GM18858 (cell line): ENCODE results near the gene EED.
"Not testable (repeated sequence)": the region's sequence is repeated elsewhere in the genome, so short reads cannot be mapped to it uniquely, and the experiment has no call there.

Experiments
- ATAC-seq: cut with Tn5 transposase; IDR thresholded peaks from one replicate; pipeline ENCODE4 v1.9.1; 2021; ENCODE audit not compliant: unreplicated experiment

The EED gene

DNA sequence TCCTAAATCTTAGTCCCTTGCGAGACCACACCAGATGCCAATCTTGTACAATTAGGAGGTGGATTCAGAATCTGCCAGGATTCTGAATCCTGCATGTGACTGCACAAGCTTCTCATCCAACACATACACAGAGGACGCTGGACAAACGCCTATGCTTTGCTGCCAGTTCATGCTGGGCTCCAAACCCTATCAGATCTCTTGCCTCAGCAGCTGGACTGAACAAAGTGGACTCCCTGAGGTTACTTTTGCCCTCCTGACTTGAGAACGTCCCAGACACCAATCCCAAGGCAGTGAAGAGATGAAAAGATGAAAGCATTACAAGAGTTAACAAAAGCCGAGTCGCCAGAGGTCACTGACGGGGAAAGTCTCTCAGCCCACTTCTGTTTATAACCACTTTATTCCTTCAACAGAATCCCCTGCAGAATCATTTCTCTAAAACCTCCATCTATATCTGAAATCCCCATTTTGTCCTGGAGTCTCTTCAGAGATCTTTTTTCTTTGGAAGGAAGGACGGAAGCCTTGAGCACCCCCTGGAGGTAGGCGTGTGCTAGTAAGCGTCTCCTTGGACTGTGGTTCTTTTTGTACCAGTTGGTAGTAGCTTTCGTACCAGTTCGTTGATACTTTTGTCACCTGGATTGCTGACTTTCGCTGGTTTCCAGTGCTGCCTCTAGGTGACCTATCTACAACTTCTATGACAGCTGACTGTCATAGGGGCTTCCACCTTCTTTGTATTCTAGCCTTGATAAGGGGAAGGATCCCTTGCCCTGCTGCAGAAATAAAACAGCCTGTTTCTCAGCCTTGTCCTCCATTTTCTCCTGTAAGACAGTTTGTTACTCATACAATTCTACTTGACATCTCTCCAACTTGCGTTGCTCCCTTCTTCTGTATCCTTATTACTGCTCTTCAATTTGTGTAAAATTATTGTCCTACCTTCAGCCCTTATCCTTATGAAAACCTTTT, 26.1 kb upstream of the EED start:
- ATAC-seq: peak; percentile 31

DNA sequence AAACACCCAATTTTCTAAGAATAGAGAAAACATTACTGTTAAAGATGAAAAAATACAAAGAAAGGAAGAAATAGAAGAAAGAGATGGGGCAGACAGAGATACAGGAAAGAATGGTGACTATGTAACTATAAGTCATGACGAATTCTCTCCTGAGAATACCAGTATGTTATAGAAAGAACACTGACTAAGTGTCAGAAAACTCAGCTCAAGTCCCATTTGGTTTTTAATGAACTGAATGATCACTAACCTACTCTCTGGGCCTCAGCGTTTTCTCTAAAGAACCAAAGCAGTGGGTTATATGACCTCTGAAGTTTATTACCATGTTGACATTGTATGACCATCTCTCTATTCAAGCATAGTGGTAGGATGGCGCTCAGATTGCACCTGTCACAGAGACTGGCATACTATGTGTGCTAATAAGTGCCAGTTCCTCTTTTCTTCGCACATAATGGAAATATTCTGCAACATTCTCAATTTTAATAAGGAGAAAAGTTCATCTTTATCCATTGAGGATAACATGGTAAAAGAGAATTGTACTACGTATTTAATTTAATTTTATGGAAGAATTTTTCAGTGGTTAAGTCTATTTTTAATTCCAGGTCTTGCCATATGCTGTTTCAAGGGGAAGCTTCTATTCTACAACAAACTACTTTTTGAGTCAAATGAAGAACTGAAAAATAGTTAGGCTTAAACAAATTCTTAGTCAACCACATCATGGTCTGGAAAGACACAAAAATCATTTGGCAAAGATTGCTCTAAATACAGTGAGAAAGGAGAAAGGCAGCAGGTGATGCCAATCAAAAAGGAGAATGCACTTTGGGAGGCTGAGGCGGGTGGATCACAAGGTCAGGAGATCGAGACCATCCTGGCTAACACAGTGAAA, 25.0 kb upstream of the EED start:
- peak; percentile 68 for ATAC-seq

- ATAC-seq: no peak
Measured at GRCh38 chr11:86220653-86221052, 23.9 kb upstream of the EED start.

DNA sequence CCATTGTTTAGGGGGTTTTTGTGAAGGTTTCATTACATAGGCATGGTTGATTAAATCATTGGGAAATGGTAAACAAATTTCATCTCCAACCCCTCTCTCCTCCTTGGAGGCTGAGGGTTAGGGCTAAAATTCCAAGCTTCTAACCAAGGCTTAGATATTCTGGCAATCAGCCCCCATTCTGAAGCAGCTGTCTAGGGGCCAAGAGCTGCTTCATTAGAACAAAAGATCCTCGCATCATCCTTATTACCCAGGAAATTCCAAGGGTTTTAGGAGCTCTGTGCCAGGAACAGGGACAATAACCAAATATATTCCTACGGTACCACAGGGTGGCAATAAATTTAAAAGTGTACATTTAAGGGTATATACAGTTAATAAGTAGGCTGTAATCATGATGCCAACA, 22.5 kb upstream of the EED start:
- ATAC-seq: no peak

- not testable (repeated sequence) for ATAC-seq
Measured at GRCh38 chr11:86224575-86224974, 20.0 kb upstream of the EED start.

- not testable (repeated sequence) for ATAC-seq
Measured at GRCh38 chr11:86225344-86225743, 19.2 kb upstream of the EED start.

DNA sequence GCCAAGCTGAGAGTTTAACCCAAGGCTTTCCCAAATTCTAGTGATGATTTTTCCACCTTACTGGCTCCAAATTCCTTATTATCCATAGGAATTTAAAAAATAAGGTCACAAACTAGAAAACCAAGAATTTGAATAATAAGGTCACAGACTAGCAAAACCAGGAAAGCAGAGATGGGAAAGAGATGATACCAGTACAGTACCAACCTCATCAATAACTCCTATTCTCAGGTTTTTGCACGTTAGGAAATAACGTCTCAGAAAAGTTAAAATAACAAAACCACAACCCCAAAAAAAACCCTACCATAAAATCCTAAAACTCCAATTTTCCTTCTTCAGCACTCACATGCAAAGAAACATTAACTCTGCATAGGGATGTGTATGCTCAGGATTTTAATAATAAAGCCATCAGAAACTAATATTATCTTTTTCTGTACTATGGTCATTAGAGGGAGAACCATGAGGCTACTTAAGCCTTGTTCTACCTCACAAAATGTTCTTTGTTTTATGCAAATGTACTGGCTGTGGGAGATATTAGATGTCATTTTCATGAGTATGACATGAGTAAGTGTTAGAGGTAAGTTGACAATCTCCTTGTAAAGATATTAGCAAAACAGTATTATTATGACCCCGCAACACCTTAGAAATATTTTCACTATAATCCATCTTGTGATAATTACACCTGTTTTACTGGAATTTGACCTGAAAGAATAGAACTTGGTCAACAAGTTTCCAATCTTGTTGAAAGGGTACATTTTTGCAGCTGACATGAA, 16.1 kb upstream of the EED start:
- ATAC-seq: no peak

DNA sequence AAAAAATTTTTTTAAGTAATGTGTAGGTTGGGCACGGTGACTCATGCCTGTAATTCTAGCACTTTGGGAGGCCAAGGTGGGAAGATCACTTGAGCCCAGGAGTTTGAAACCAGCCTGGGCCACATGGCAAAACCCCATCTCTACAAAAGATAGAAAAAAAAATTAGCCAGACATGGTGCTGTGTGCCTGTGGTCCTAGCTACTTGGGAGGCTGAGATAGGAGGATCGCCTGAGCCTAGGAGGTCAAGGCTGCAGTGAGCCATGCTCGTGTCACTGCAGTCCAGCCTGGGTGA, 15.6 kb upstream of the EED start:
- ATAC-seq: not testable (repeated sequence)

DNA sequence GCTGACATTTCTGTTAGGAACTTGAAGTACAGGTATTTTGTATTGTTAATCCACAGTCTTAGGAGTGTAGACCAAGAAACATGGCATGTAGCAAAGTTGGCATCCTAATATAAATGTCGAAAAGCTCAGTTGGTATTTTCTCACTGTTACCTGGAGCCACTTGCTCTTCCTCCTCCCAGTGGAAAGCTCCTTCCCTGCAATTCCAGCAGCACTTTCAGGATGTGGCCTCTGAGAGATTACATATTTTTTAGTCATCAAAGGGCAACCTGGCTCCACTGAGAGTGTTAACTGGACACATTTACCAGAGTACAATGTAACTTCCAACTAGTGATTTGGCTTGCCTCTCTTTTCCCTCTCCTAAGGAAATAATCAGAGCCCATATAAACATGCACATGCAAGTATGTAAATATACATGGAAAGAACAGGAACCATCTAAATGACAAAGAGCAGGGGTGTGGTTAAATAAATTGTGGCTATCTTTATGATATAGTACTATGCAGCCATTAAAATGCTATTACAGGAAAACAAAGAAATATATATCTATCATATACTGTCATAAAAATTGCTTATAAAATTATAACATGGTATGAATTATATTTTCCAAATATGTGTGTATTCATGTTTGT, 14.3 kb upstream of the EED start:
- no peak for ATAC-seq

GRCh38 chr11:86230921-86231434, 13.6 kb upstream of the EED start:
- no peak for ATAC-seq

DNA sequence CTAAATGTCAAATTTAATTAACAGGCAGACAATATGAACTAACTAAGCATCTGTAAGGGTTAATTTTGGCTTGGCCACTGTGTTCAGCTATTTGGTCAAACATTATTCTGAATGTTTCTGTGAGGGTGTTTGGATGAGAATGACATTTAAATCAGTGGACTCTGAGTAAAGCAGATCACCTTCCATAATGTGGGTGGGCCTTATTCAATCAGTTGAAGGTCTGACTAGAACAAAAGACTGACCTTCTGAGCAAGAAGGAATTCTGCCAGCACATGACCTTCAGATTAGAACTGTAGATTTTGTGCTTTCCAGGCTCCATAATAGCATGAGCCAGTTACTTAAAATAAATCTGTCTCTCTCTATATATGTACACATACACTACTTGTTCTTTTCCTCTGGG, 12.0 kb upstream of the EED start:
- ATAC-seq: no peak

DNA sequence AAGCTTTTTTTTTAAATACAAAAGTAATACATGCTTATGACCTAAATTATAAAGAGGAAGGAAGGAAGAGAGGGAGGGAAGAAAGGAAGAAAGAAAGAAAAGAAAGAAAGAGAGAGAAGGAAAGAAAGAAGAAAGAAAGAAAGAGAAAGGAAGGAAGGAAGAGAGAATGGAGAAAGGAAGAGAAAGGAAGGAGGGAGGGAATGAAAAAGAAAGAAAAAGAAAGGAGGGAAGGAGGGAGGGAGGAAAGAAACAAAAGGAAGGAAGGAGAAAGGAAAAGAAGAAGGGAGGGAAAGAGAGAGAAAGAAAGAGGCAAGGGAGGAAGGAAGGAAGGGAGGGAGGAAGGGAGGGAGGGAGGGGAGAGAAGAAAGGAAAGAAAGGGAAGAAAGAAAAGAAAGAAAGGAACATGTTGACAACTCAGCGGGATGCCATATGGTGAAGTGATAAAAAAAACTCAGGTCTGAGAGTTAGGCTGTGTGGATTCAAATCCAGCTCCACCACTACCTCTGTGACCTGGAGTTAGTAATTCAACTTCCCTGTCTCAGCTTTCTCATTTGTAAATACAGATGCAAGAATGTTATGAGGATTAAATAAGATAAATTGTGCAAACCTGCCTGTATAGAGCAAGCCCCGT, 9.6 kb upstream of the EED start:
- no peak for ATAC-seq

- no peak for ATAC-seq
Measured at GRCh38 chr11:86237267-86237804, 7.2 kb upstream of the EED start.

DNA sequence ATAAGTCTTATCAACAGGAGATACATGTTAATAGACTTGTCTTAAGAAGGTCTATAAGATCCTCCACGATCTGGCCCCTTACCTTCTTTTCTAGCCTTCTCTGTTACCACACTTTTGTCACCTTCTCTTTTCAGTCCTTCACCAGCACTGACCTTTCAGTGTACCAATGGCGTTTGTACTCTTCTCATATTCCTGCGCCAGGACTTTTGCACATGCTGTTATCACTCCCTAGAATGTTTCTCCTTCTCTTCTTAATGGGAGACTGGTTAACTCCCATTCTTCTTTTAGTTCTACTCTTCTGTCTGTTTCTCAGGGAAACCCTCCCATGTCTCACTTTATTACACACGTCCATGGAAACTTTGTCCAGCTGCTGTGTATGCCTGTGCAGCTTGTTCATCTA, 4.4 kb upstream of the EED start:
- no peak for ATAC-seq

- ATAC-seq: no peak
Measured at GRCh38 chr11:86241956-86242535, 2.5 kb upstream of the EED start.

GRCh38 chr11:86243396-86243795, 1.2 kb upstream of the EED start:
- no peak for ATAC-seq

DNA sequence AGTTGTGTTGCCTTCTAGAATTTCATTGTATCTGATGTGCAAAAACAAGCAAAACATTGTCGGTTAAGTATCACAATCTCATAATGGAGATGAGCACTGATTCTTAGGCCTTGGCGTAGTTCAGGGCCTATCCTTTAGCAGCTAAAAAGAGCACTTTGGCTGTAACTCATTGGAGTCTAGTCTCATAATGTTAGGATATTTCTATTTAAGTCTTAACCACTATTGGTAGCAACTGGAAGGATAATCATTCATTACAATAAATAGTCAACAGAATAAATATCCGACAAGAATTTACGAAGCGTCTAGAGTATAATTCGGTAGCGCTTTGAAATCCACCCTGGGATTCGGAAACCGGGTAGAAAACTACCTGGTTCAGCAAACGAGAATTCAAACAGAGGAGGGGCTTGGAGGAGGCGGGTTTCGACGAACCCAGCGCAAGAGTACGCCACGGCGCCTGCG, 461 bp upstream of the EED start:
- ATAC-seq: peak; percentile 60

GRCh38 chr11:86245369-86246292, 1.1 kb downstream of the EED start:
- ATAC-seq: no peak
